SK-N-SH treated with all-trans-retinoic acid at 6 μM for 48 hours (cell line): ENCODE data around the gene ZC3H10.

Source experiments
- ATAC-seq: fragments of 200-7000 bp; cut with Tn5 transposase; 3 replicates; pipeline ENCODE4 v1.9.1; 2020; ENCODE audit warnings: mild to moderate bottlenecking, moderate library complexity
- ARNTL ChIP-seq: fragments of 450-650 bp; formaldehyde crosslinking; IDR thresholded peaks from 2 replicates; pipeline ENCODE4 v1.5.0; 2020; ENCODE audit warnings: low read depth, mild to moderate bottlenecking, moderate library complexity, borderline replicate concordance
- BACH2 ChIP-seq: fragments of 250-450 bp; sonication (Bioruptor Pico); IDR thresholded peaks from 2 replicates; pipeline ENCODE4 v1.9.0; 2021; ENCODE audit warnings: mild to moderate bottlenecking, borderline replicate concordance
- CREB5 ChIP-seq: fragments of 250-450 bp; sonication (Bioruptor Pico); IDR thresholded peaks from 2 replicates; pipeline ENCODE4 v1.5.1; 2020; ENCODE audit warnings: low read depth, mild to moderate bottlenecking, moderate library complexity
- CSDC2 ChIP-seq: fragments of 250-450 bp; sonication (Bioruptor Pico); IDR thresholded peaks from 2 replicates; pipeline ENCODE4 v1.5.0; 2020; ENCODE audit warnings: mild to moderate bottlenecking, moderate library complexity
- CSRNP3 ChIP-seq: fragments of 250-450 bp; sonication (Bioruptor Pico); IDR thresholded peaks from 2 replicates; pipeline ENCODE4 v1.5.1; 2021; ENCODE audit warnings: mild to moderate bottlenecking, moderate library complexity
- ESRRG ChIP-seq: fragments of 250-450 bp; sonication (Bioruptor Pico); IDR thresholded peaks from 2 replicates; pipeline ENCODE4 v1.6.1; 2021; ENCODE audit warnings: mild to moderate bottlenecking
- GLIS3 ChIP-seq: fragments of 250-450 bp; sonication (Bioruptor Pico); IDR thresholded peaks from 2 replicates; pipeline ENCODE4 v1.5.0; 2020; ENCODE audit warnings: mild to moderate bottlenecking, moderate library complexity
- ISL1 ChIP-seq: fragments of 250-450 bp; sonication (Bioruptor Pico); IDR thresholded peaks from 2 replicates; pipeline ENCODE4 v2.1.2; 2022; ENCODE audit warnings: mild to moderate bottlenecking, moderate library complexity
- OSR1 ChIP-seq: fragments of 250-450 bp; sonication (Bioruptor Pico); IDR thresholded peaks from 2 replicates; pipeline ENCODE4 v1.8.0; 2022; ENCODE audit warnings: moderate library complexity, mild to moderate bottlenecking, inconsistent platforms
- PATZ1 ChIP-seq: fragments of 250-450 bp; sonication (Bioruptor Pico); IDR thresholded peaks from 2 replicates; pipeline ENCODE4 v1.8.0; 2020; ENCODE audit warnings: mild to moderate bottlenecking, moderate library complexity, borderline replicate concordance
- POU6F1 ChIP-seq: fragments of 250-450 bp; sonication (Bioruptor Pico); IDR thresholded peaks from 2 replicates; pipeline ENCODE4 v1.8.0; 2021; ENCODE audit warnings: low read depth, mild to moderate bottlenecking, moderate library complexity, borderline replicate concordance
- PPARA ChIP-seq: fragments of 250-450 bp; sonication (Bioruptor Pico); IDR thresholded peaks from 2 replicates; pipeline ENCODE4 v1.5.0; 2020; ENCODE audit warnings: mild to moderate bottlenecking, borderline replicate concordance
- RARB ChIP-seq: fragments of 250-450 bp; sonication (Bioruptor Pico); IDR thresholded peaks from 2 replicates; pipeline ENCODE4 v1.8.0; 2021; ENCODE audit warnings: mild to moderate bottlenecking, moderate library complexity
- SNAI2 ChIP-seq: fragments of 250-450 bp; sonication (Bioruptor Pico); IDR thresholded peaks from 2 replicates; pipeline ENCODE4 v1.5.0; 2020; ENCODE audit warnings: mild to moderate bottlenecking, moderate library complexity
- TCF4 ChIP-seq: fragments of 250-450 bp; sonication (Bioruptor Pico); IDR thresholded peaks from 2 replicates; pipeline ENCODE4 v1.8.0; 2021; ENCODE audit warnings: mild to moderate bottlenecking, moderate library complexity, borderline replicate concordance
- TOX ChIP-seq: fragments of 250-450 bp; sonication (Bioruptor Pico); IDR thresholded peaks from 2 replicates; pipeline ENCODE4 v1.8.0; 2021; ENCODE audit warnings: mild to moderate bottlenecking, moderate library complexity, borderline replicate concordance
- ZC3H10 ChIP-seq: fragments of 250-450 bp; sonication (Bioruptor Pico); IDR thresholded peaks from 2 replicates; pipeline ENCODE4 v1.5.1; 2021; ENCODE audit warnings: mild to moderate bottlenecking, moderate library complexity
- ZFP3 ChIP-seq: fragments of 250-450 bp; sonication (Bioruptor Pico); IDR thresholded peaks from 2 replicates; pipeline ENCODE4 v1.5.0; 2020; ENCODE audit warnings: mild to moderate bottlenecking, moderate library complexity
- ZFP30 ChIP-seq: fragments of 450-650 bp; formaldehyde crosslinking; IDR thresholded peaks from 2 replicates; pipeline ENCODE4 v1.5.0; 2022; ENCODE audit warnings: mild to moderate bottlenecking, moderate library complexity
- ZNF565 ChIP-seq: fragments of 450-650 bp; formaldehyde crosslinking; conservative IDR thresholded peaks from 2 replicates; pipeline ENCODE4 v1.5.0; 2020; ENCODE audit warnings: low read depth, mild to moderate bottlenecking, moderate library complexity
- ZNF70 ChIP-seq: fragments of 450-650 bp; formaldehyde crosslinking; IDR thresholded peaks from 2 replicates; pipeline ENCODE4 v1.5.0; 2020; ENCODE audit warnings: mild to moderate bottlenecking, moderate library complexity
- ZNF8 ChIP-seq: fragments of 450-650 bp; formaldehyde crosslinking; IDR thresholded peaks from 2 replicates; pipeline ENCODE4 v1.5.0; 2020; ENCODE audit warnings: mild to moderate bottlenecking, moderate library complexity

Gene ZC3H10

GRCh38 chr12:56107242-56107641, 10.8 kb upstream of the ZC3H10 start:
- ATAC-seq = no peak
- TF ChIP-seq PPARA (CRISPR knock-in tag) (no peak), ZFP3 (CRISPR knock-in tag) (no peak), CREB5 (CRISPR knock-in tag) (no peak), ISL1 (CRISPR knock-in tag) (no peak), CSDC2 (CRISPR knock-in tag) (no peak), RARB (CRISPR knock-in tag) (no peak), TCF4 (CRISPR knock-in tag) (no peak), ARNTL (CRISPR knock-in tag) (no peak), OSR1 (CRISPR knock-in tag) (no peak), ZNF565 (CRISPR knock-in tag) (no peak), ESRRG (CRISPR knock-in tag) (no peak), CSRNP3 (CRISPR knock-in tag) (no peak), GLIS3 (CRISPR knock-in tag) (no peak), ZFP30 (CRISPR knock-in tag) (no peak)
- TF ChIP-seq, all 23 proteins: peak for 0

GRCh38 chr12:56110571-56110970, 7.5 kb upstream of the ZC3H10 start:
- no peak for TF ChIP-seq OSR1 (CRISPR knock-in tag)
- TF ChIP-seq PATZ1 (CRISPR knock-in tag) = no peak
- no peak for TF ChIP-seq BACH2 (CRISPR knock-in tag)
- no peak for TF ChIP-seq ISL1 (CRISPR knock-in tag)
- TF ChIP-seq ZFP3 (CRISPR knock-in tag) = no peak
- no peak for TF ChIP-seq GLIS3 (CRISPR knock-in tag)
- no peak for TF ChIP-seq ZFP30 (CRISPR knock-in tag)
- TF ChIP-seq TCF4 (CRISPR knock-in tag) = no peak
- TF ChIP-seq SNAI2 = no peak
- no peak for TF ChIP-seq RARB (CRISPR knock-in tag)
- no peak for TF ChIP-seq POU6F1 (CRISPR knock-in tag)
- TF ChIP-seq ZNF565 (CRISPR knock-in tag) = no peak
- TF ChIP-seq ZNF8 (CRISPR knock-in tag) = no peak
- TF ChIP-seq CREB5 (CRISPR knock-in tag) = no peak
- ATAC-seq = no peak

GRCh38 chr12:56114084-56114483, 4.0 kb upstream of the ZC3H10 start:
- no peak for ATAC-seq
- no peak for TF ChIP-seq CSDC2 (CRISPR knock-in tag)
- TF ChIP-seq, all 23 proteins: peak for 0

GRCh38 chr12:56115329-56115728, 2.7 kb upstream of the ZC3H10 start:
- ATAC-seq = no peak
- TF ChIP-seq BACH2 (CRISPR knock-in tag) (no peak), SNAI2 (no peak), ZC3H10 (CRISPR knock-in tag) (no peak), ZFP30 (CRISPR knock-in tag) (no peak), GLIS3 (CRISPR knock-in tag) (no peak), ZNF70 (CRISPR knock-in tag) (no peak), PATZ1 (CRISPR knock-in tag) (no peak), POU6F1 (CRISPR knock-in tag) (no peak), TCF4 (CRISPR knock-in tag) (no peak), TOX (CRISPR knock-in tag) (no peak), ZFP3 (CRISPR knock-in tag) (no peak), ARNTL (CRISPR knock-in tag) (no peak), ISL1 (CRISPR knock-in tag) (no peak)
